DMS 273 treated with DMSO at 0.1 percent for 48 hours (cell line): ENCODE data around the gene SOX4.

ENCODE experiments used
- DNase-seq: peaks from one replicate; lab custom pipeline; 2025; lab: John Stamatoyannopoulos, UW

The SOX4 gene

GRCh38 chr6:21594416-21595281 lies 1.1 kb downstream of the SOX4 start:
- DNase-seq, result no peak

- DNase-seq, result no peak
Observed at GRCh38 chr6:21595285-21596144, 2.0 kb downstream of the SOX4 start.

GRCh38 chr6:21596145-21596948 lies 2.8 kb downstream of the SOX4 start:
- peak; percentile 72 for DNase-seq

GRCh38 chr6:21596949-21597682 lies 3.6 kb downstream of the SOX4 start:
- peak; percentile 61 for DNase-seq

- DNase-seq, result no peak
Observed at GRCh38 chr6:21597801-21598673, 4.5 kb downstream of the SOX4 start.

- DNase-seq, result no peak
Observed at GRCh38 chr6:21598674-21599023, 5.1 kb downstream of the SOX4 start.

GRCh38 chr6:21599051-21599696 lies 5.6 kb downstream of the SOX4 start:
- no peak for DNase-seq

GRCh38 chr6:21601339-21601923 lies 7.9 kb downstream of the SOX4 start:
- DNase-seq, result no peak

- no peak for DNase-seq
Observed at GRCh38 chr6:21601932-21602390, 8.4 kb downstream of the SOX4 start.

- no peak for DNase-seq
Observed at GRCh38 chr6:21603082-21603952, 9.8 kb downstream of the SOX4 start.

GRCh38 chr6:21604081-21604480 lies 10.5 kb downstream of the SOX4 start:
- DNase-seq, result no peak

GRCh38 chr6:21605166-21605565 lies 11.6 kb downstream of the SOX4 start:
- no peak for DNase-seq

GRCh38 chr6:21608601-21609000 lies 15.1 kb downstream of the SOX4 start:
- DNase-seq, result no peak

- no peak for DNase-seq
Observed at GRCh38 chr6:21609881-21610329, 16.4 kb downstream of the SOX4 start.

- no peak for DNase-seq
Observed at GRCh38 chr6:21610341-21610740, 16.8 kb downstream of the SOX4 start.

- no peak for DNase-seq
Observed at GRCh38 chr6:21611485-21611884, 17.9 kb downstream of the SOX4 start.

GRCh38 chr6:21612067-21612745 lies 18.7 kb downstream of the SOX4 start:
- peak; percentile 93 for DNase-seq

- no peak for DNase-seq
Observed at GRCh38 chr6:21613809-21614208, 20.3 kb downstream of the SOX4 start.
